CD14-positive monocyte (primary cell): ENCODE results near the gene ZDHHC13. TPM values are rescaled to one million over a fixed set of nuclear protein-coding genes. Genes with fewer than 3 reads are reported as not detected.
"Not testable (repeated sequence)": the region's sequence is repeated elsewhere in the genome, so short reads cannot be mapped to it uniquely, and the experiment has no call there.

Source experiments
- DNase-seq, 3 donors: peaks; one replicate each; pipeline ENCODE4 v3.0.0-alpha.2; 2011 to 2022
- H2AFZ ChIP-seq: 2 replicates; pipeline ENCODE4 v1.6.0; 2012; ENCODE audit warnings: mild to moderate bottlenecking, low read depth, low read length, inconsistent platforms; ENCODE audit not compliant: insufficient read depth, poor library complexity, severe bottlenecking
- H3K27ac ChIP-seq, 2 donors: 1 replicate in 1 of 2; 2 replicates in 1 of 2; pipeline ENCODE4 v1.5.1; 2012 to 2013; ENCODE audit warnings: low read length in 2 of 2, control low read depth in 1 of 2, inconsistent platforms in 1 of 2, low read depth in 1 of 2, mild to moderate bottlenecking in 1 of 2
- H3K27me3 ChIP-seq, 2 donors: one replicate each; pipeline versions ENCODE4 v1.6.0 to v1.6.1; 2011 to 2013; ENCODE audit warnings: low read length in 2 of 2; ENCODE audit not compliant: control insufficient read depth in 2 of 2, insufficient read depth in 2 of 2
- H3K36me3 ChIP-seq, 2 donors: replicated peaks in 1 of 2; 1 replicate in 1 of 2; 2 replicates in 1 of 2; pipeline versions ENCODE4 v1.5.1 to v1.6.1; 2012 to 2013; ENCODE audit warnings: low read length in 2 of 2, control low read depth in 1 of 2, inconsistent platforms in 1 of 2, mild to moderate bottlenecking in 1 of 2; ENCODE audit not compliant: insufficient read depth in 2 of 2, control insufficient read depth in 1 of 2
- H3K4me1 ChIP-seq, 2 donors: 1 replicate in 1 of 2; 2 replicates in 1 of 2; pipeline versions ENCODE4 v1.5.1 to v1.6.1; 2012 to 2013; ENCODE audit warnings: low read length in 2 of 2, control low read depth in 1 of 2, inconsistent platforms in 1 of 2, mild to moderate bottlenecking in 1 of 2, moderate library complexity in 1 of 2; ENCODE audit not compliant: insufficient read depth in 2 of 2, control insufficient read depth in 1 of 2
- H3K4me2 ChIP-seq: replicated peaks from 2 replicates; pipeline ENCODE3; 2012; ENCODE audit warnings: low read length, moderate library complexity, mild to moderate bottlenecking; ENCODE audit not compliant: poor library complexity, severe bottlenecking; ENCODE audit errors: extremely low read depth
- H3K4me3 ChIP-seq, 3 experiments: fragments of 200-600 bp in 1 of 3; sonication (generic) in 1 of 3; replicated peaks in 1 of 3; 1 replicate in 2 of 3; 2 replicates in 1 of 3; pipeline ENCODE4 v1.5.1; 2011 to 2013; ENCODE audit warnings: low read length in 3 of 3, mild to moderate bottlenecking in 3 of 3, control low read depth in 2 of 3, low read depth in 2 of 3, inconsistent platforms in 1 of 3, moderate library complexity in 1 of 3
- H3K79me2 ChIP-seq: 2 replicates; pipeline ENCODE4 v1.6.0; 2012; ENCODE audit warnings: mild to moderate bottlenecking, control low read depth, inconsistent platforms, low read length, moderate library complexity; ENCODE audit not compliant: insufficient read depth
- H3K9ac ChIP-seq: 2 replicates; pipeline ENCODE4 v1.6.0; 2017; ENCODE audit warnings: low read length, mild to moderate bottlenecking; ENCODE audit not compliant: insufficient read depth, poor library complexity, severe bottlenecking
- H3K9me3 ChIP-seq, 2 donors: replicated peaks in 1 of 2; 1 replicate in 1 of 2; 2 replicates in 1 of 2; pipeline versions ENCODE4 v1.5.1 to v1.6.1; 2012 to 2013; ENCODE audit warnings: low read length in 2 of 2, control low read depth in 1 of 2; ENCODE audit not compliant: control insufficient read depth in 1 of 2, insufficient read depth in 1 of 2
- H4K20me1 ChIP-seq: 2 replicates; pipeline ENCODE4 v1.6.0; 2012; ENCODE audit warnings: mild to moderate bottlenecking, low read length, control low read depth, moderate library complexity; ENCODE audit not compliant: insufficient read depth
- H3K27ac Mint-ChIP-seq, 7 donors: one replicate each; pipeline ENCODE4 v1.8.0; 2020; ENCODE audit warnings: mild to moderate bottlenecking in 7 of 7, mixed read lengths in 7 of 7, moderate library complexity in 6 of 7, inconsistent platforms in 2 of 7
- H3K27me3 Mint-ChIP-seq, 3 donors: one replicate each; pipeline ENCODE4 v1.8.0; 2021 to 2022; ENCODE audit warnings: low read depth in 3 of 3, mild to moderate bottlenecking in 3 of 3, mixed read lengths in 3 of 3, moderate library complexity in 3 of 3, inconsistent platforms in 1 of 3
- H3K36me3 Mint-ChIP-seq, 2 donors: one replicate each; pipeline ENCODE4 v1.8.0; 2020; ENCODE audit warnings: mixed read lengths in 2 of 2, inconsistent platforms in 1 of 2, mild to moderate bottlenecking in 1 of 2
- H3K4me1 Mint-ChIP-seq: one replicate; pipeline ENCODE4 v1.8.0; 2020; ENCODE audit warnings: mild to moderate bottlenecking, mixed read lengths
- H3K4me3 Mint-ChIP-seq, 2 donors: one replicate each; pipeline ENCODE4 v1.8.0; 2020; ENCODE audit warnings: mild to moderate bottlenecking in 2 of 2, mixed read lengths in 2 of 2, moderate library complexity in 1 of 2
- H3K9me3 Mint-ChIP-seq, 7 donors: one replicate each; pipeline ENCODE4 v1.8.0; 2020 to 2022; ENCODE audit warnings: mixed read lengths in 7 of 7, mild to moderate bottlenecking in 6 of 7, moderate library complexity in 6 of 7, inconsistent platforms in 2 of 7
- CTCF ChIP-seq: fragments of 200-600 bp; IDR thresholded peaks from one replicate; pipeline ENCODE4 v1.8.0; 2022; ENCODE audit warnings: antibody characterized with exemption, mild to moderate bottlenecking
- WGBS: methylation state at CpG from one replicate; pipeline ENCODE4 v1.1.5; 2013; ENCODE audit warnings: missing lambda C conversion rate; ENCODE audit not compliant: insufficient coverage; 5-methylcytosine and 5-hydroxymethylcytosine counted together
- intact Hi-C, 2 donors: fragments of 100-400 bp; cut with micrococcal nuclease; formaldehyde crosslinking; loops; one replicate each; pipeline versions ENCODE4 v1.15.0 to v1.15.1; 2023
- polyA plus RNA-seq, 3 donors: library from polyadenylated mRNA; depleted of rRNA in 1 of 3; unstranded in 2 of 3; stranded (reverse) in 1 of 3; fragments of 300-500 nt in 2 of 3; fragments of >200 nt in 1 of 3; fragmentation: Illumina TruSeq in 2 of 3; gene quantifications; 1 replicate in 2 of 3; 2 replicates in 1 of 3; pipeline ENCODE4 v1.2.3, GENCODE V29; 2012 to 2021

ZDHHC13 gene
- polyA plus RNA-seq, 3 donors, result 5.6 to 7.5 (median 5.6) TPM

- no CpG with 5 or more reads among the region's 1 CpG for WGBS
- peaks cover 28 to 44% of the 10 kb centered on the region in 2 donors for H3K36me3 Mint-ChIP-seq
- DNase-seq, result no peak
- Histone ChIP-seq H3K4me3 (no peak overlapping the region), H3K27me3 (no peaks in the 10 kb centered on the region), H3K27ac (no peak overlapping the region), H3K36me3 (peaks cover 0 to 18% of the 10 kb centered on the region in 2 donors), H3K9ac (no peak overlapping the region), H2AFZ (no peak overlapping the region), H3K4me2 (no peak overlapping the region), H3K9me3 (peaks cover 0 to 16% of the 10 kb centered on the region in 2 donors), H3K4me1 (no peaks in the 10 kb centered on the region), H4K20me1 (no peaks in the 10 kb centered on the region), H3K79me2 (peaks cover 7% of the 10 kb centered on the region)
- no peak overlapping the region for H3K27ac Mint-ChIP-seq
- TF ChIP-seq CTCF, result no peak
- no peak overlapping the region for H3K4me3 Mint-ChIP-seq
- no peaks in the 10 kb centered on the region for H3K4me1 Mint-ChIP-seq
- peaks cover 0 to 2% (median 0%) of the 10 kb centered on the region in 3 donors for H3K27me3 Mint-ChIP-seq
- peaks cover 17 to 46% (median 34%) of the 10 kb centered on the region in 7 donors for H3K9me3 Mint-ChIP-seq
- intact Hi-C loops, result no loop called here
Observed at GRCh38 chr11:19134004-19134403, 17.0 kb downstream of the ZDHHC13 start.

GRCh38 chr11:19136884-19137283, 19.9 kb downstream of the ZDHHC13 start:
- DNase-seq, H3K4me3 ChIP-seq, H3K9me3 ChIP-seq, H2AFZ ChIP-seq, H3K9ac ChIP-seq, H3K4me2 ChIP-seq, H3K27me3 Mint-ChIP-seq, H4K20me1 ChIP-seq, H3K4me3 Mint-ChIP-seq, H3K4me1 ChIP-seq, H3K27ac Mint-ChIP-seq, H3K79me2 ChIP-seq, H3K27me3 ChIP-seq, H3K27ac ChIP-seq, H3K4me1 Mint-ChIP-seq, intact Hi-C loops: not testable (repeated sequence)
- Mint-ChIP-seq H3K36me3 (peaks cover 18 to 24% of the 10 kb centered on the region in 2 donors), H3K9me3 (peaks cover 14 to 32% (median 20%) of the 10 kb centered on the region in 7 donors)
- WGBS, result no CpG with 5 or more reads among the region's 4 CpGs
- peaks cover 0 to 17% of the 10 kb centered on the region in 2 donors for H3K36me3 ChIP-seq
